Stimulated activated effector memory CD8-positive, alpha-beta T cell treated with anti-CD3 and anti-CD28 coated beads, Interleukin-12 subunit alpha, Interleukin-12 subunit beta, amount 100 ng/mL, for 72 hours (primary cell): Measurements from ENCODE around the gene RBM20.
"Not testable (repeated sequence)": the region's sequence is repeated elsewhere in the genome, so short reads cannot be mapped to it uniquely, and the experiment has no call there.

Source experiments
- ATAC-seq: fragments of 150-1000 bp; cut with Tn5 transposase; 2 replicates; pipeline ENCODE4 v1.10.0; 2021
- DNase-seq, 2 donors: peaks; one replicate each; pipeline ENCODE4 v3.0.0; 2021 to 2022; ENCODE audit warnings: low spot score in 2 of 2
- H3K27ac Mint-ChIP-seq: one replicate; pipeline ENCODE4 v1.8.0; 2022; ENCODE audit warnings: mild to moderate bottlenecking, mixed read lengths
- H3K36me3 Mint-ChIP-seq: one replicate; pipeline ENCODE4 v1.8.0; 2022; ENCODE audit warnings: mild to moderate bottlenecking, mixed read lengths
- H3K4me1 Mint-ChIP-seq: one replicate; pipeline ENCODE4 v1.8.0; 2022; ENCODE audit warnings: mixed read lengths
- H3K4me3 Mint-ChIP-seq: one replicate; pipeline ENCODE4 v1.8.0; 2022; ENCODE audit warnings: mild to moderate bottlenecking, mixed read lengths
- H3K9me3 Mint-ChIP-seq: one replicate; pipeline ENCODE4 v1.8.0; 2022; ENCODE audit warnings: mixed read lengths

RBM20 gene

DNA sequence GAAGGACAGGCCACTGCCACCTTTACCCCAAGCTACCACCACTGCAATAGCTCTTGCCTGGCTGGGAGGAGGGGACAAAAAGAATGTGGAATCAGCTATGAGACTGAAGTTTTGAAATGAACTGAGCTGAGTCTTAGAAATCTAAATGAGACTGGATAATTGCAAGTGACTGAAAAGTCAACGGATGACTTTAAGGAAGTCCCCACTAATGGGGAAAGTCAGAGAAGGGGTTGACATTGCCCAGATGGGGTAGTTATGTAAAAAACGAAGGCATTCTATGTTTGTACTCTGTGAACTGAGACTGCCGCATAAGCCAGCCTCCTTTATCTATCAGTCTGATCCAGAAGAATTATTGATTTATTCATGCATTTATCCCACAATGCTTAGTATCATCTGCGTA lies 67.2 kb downstream of the RBM20 start:
- no peak overlapping the region for H3K27ac Mint-ChIP-seq
- no peaks in the 10 kb centered on the region for H3K9me3 Mint-ChIP-seq
- peak; percentile 47 for ATAC-seq
- peak in 1 of 2 donors; percentile 12 for DNase-seq
- H3K4me1 Mint-ChIP-seq, result no peaks in the 10 kb centered on the region
- no peaks in the 10 kb centered on the region for H3K36me3 Mint-ChIP-seq
- no peak overlapping the region for H3K4me3 Mint-ChIP-seq

DNA sequence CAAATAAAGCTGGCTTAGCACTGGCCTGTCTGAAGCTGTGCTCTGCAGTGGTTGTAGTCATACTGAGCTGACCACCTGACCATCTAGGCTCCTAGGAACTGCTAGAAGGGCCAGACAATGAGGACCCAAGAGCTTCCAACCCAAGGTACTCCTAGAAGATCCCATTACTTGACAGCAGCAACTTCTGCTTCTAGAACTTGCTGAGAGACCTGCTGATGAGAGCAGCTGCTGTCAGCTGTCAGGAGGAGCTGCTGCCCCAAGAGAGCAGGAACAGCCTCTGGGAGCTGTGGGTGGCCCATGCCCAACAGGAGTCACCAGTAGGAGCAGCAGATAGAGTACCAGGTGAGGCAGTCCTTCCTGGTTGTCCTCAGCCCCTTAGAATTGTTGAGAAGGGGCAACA lies 70.2 kb downstream of the RBM20 start:
- ATAC-seq (no peak), DNase-seq (no peak)
- H3K27ac Mint-ChIP-seq, result no peak overlapping the region
- H3K4me3 Mint-ChIP-seq, result no peak overlapping the region
- H3K36me3 Mint-ChIP-seq, result no peaks in the 10 kb centered on the region
- no peaks in the 10 kb centered on the region for H3K9me3 Mint-ChIP-seq
- H3K4me1 Mint-ChIP-seq, result no peaks in the 10 kb centered on the region

DNA sequence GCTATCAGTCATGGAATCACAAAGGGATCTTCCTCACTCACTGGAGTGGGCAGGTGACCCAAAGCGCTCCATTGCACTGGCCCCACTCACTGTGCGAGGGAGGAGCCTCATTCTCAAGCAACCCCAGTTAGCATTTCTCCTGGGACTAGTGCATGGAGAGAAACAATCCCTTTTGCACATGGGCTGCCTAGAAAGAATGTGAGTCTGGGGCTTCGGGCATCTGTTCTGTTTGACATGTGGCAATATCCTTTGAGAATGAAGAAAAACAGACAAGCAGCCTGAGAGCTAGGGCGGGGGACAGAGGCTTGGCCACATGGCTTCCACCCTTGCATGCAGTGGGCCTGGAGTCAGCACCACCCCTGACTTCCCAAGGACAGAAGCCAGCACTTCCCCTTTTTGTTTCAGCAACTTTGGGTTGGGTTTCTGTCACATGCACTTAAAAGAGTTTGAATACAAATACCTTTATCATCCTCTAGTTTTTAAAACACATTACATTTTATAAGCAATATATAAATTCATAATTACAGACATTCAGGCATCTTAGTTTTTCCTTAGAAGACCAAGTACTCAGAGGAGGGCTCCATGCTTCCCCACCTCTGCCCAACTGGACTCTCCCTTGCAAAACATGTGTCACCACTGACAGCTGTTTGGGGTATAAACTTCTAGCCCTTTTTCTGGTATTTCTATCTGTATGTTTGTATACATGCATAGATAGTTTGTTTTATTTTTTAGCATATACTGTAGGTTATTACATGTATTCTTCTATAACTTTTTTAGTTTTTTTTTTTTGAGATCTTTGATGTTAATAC lies 73.8 kb downstream of the RBM20 start:
- Mint-ChIP-seq H3K4me1 (no peaks in the 10 kb centered on the region), H3K9me3 (no peaks in the 10 kb centered on the region), H3K27ac (no peak overlapping the region), H3K4me3 (no peak overlapping the region), H3K36me3 (no peaks in the 10 kb centered on the region)
- no peak for ATAC-seq
- no peak for DNase-seq

DNA sequence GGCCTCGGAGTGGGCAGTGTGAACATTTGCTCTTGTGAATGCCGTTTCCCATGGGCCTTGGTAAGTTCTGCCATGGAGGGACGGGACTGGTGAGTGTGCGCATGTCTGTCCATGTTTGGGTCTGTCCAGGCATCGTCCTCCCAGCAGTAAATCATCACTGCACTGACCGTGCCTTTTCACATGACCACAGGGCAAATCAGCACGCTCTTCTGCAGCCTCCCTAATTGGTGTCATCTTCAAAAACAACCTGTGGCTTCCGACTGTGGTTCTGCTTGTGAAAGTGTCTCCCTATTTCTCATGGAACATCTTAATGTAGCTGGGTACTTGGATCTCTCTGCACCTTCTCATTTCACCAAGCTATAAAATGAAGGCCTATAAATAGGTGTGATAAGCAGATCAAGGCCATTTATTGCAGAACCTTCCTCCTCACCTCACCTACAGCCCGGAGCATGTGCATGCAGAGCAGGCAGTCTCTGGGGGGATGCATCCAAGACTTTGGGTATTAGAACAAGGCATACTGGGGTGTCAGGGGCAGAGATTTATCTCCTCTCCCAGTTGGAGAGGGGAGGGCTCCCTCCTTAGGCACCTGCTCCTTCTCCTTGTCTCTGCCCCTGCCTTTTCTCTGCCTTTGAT lies 77.4 kb downstream of the RBM20 start:
- no peak overlapping the region for H3K27ac Mint-ChIP-seq
- no peaks in the 10 kb centered on the region for H3K9me3 Mint-ChIP-seq
- H3K36me3 Mint-ChIP-seq, result no peaks in the 10 kb centered on the region
- H3K4me1 Mint-ChIP-seq, result peaks cover 17% of the 10 kb centered on the region
- H3K4me3 Mint-ChIP-seq, result no peak overlapping the region
- ATAC-seq, result no peak
- DNase-seq, result no peak

DNA sequence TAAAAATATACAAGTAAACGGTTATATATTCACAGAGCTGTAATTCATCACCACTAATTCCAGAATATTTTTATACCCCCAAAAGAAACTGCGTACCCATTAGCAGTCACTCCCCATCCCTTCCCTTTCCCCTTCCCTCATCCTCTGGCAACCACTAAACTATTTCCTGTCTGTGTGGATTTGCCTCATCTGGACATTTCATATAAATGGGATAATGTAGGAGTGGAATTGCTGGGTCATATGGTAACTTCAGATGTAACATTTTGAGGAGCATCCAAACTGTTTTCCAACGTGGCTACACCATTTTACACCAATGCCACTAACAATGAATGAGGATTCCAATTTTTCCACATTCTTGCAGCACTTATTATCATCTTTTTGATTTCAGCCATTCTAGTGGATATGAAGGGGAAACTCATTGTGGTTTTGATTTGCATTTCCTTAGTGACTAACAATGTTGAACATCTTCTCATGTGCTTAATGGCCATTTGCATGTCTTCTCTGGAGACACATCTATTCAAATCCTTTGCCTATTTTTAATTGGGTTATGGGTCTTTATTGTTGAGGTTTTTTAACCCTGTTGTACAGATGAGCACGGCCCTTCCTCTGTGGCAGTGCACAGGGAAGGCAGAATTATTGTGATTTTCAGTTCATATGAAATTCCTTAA lies 79.2 kb downstream of the RBM20 start:
- H3K27ac Mint-ChIP-seq, result no peak overlapping the region
- DNase-seq (no peak), ATAC-seq (peak; percentile 44)
- no peaks in the 10 kb centered on the region for H3K36me3 Mint-ChIP-seq
- no peaks in the 10 kb centered on the region for H3K9me3 Mint-ChIP-seq
- H3K4me3 Mint-ChIP-seq, result no peak overlapping the region
- peaks cover 17% of the 10 kb centered on the region for H3K4me1 Mint-ChIP-seq

DNA sequence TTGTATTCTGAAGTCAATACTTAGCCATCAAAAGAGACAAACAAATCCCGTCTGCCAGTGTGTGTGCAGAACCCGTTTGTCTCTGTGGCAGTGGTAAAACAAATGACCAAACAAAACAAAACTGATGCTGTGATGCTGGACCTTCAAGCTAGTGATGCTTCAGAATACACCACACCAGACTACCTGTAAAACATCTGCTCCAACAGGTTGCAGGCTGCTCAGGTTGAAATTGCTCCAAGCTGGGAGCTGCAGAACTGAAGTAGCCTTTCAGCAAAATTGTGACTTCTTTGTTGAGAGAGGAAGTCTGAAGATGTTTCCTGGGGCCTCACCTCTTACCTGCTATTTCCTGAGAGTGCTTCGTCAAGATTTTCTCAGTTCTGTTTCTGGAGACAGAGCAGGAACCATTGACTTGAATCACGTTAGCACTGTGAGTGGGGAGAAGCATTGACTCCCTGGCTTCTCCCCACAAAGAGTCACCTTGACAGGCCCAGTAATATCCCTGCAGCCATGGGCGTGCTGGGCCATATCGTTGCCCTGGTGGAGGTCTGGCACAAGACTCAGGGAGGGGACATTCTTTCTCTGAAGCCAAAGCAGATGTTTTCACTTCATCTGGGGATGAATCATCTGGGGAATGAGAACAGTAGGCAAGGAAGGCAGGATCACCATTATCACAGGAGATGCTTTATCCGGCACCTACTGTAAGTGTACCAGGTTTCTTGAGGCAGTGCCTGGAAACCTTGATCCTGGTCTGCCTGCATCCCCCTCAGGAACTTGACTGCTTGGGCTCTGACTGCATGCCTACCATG lies 80.2 kb downstream of the RBM20 start:
- Mint-ChIP-seq H3K27ac (no peak overlapping the region), H3K4me1 (peaks cover 17% of the 10 kb centered on the region), H3K36me3 (no peaks in the 10 kb centered on the region), H3K9me3 (no peaks in the 10 kb centered on the region), H3K4me3 (no peak overlapping the region)
- ATAC-seq (peak; percentile 75), DNase-seq (no peak)

DNA sequence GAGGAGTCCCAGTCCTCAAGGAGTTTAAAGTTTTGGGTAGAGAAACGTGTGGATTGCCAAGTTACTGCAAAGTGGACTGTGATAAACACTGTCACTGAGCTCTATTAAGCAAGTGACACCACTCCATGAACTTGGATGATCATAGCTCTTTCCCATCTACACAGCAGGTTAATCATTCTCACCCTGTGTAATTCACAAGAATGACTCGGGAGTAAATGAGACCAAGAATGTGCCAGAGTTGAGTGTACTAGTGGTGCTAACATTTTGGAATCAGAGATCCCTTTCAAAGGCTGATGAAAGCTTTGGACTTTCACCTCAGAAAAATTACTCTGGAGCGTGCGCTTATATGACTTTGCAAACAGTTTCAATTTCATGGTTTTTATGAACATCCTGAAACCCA lies 80.8 kb downstream of the RBM20 start:
- Mint-ChIP-seq H3K36me3 (no peaks in the 10 kb centered on the region), H3K9me3 (no peaks in the 10 kb centered on the region), H3K4me3 (no peak overlapping the region), H3K4me1 (peaks cover 17% of the 10 kb centered on the region), H3K27ac (no peak overlapping the region)
- ATAC-seq, result peak; percentile 39
- DNase-seq, result no peak

DNA sequence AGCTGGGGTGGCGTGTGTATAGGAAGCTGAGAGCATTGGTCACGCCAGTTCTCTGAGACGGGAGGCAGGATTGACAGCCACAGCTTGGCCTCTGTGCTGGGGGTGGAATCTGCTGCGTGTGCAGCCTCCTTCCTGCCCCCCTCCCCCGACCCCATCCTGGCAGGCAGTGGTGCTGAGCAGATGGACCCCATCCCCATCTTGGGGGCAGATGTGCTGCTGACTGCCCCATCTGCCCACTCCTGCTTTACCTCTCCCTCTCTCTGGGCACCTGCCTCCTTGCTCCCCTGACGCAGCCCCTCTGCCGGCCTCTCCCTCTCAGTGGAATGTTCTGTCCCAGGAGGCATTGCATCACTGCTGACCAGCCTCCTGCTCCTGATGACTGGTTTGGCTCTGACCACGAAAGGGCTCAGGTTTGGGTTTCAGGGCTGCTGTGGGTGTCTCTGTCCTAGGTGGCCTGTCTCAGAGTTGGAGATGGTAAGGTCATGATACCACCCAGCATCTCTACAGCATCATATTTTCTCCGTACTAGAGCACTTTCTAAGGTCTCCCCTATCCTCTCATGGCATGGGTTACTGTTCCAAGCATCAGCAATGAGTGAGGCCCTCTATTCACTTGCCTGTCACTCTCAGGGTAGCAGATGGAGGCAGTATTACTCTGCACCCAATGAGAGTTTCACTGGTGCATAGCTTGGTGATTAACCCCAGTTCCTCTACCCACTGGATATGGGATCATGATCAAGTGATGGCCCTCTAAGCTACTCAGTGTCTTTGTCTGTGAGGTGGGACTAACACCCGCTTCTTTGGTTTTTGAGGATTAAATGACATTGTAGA lies 81.9 kb downstream of the RBM20 start:
- Mint-ChIP-seq H3K4me3 (no peak overlapping the region), H3K36me3 (no peaks in the 10 kb centered on the region), H3K4me1 (peaks cover 17% of the 10 kb centered on the region), H3K9me3 (no peaks in the 10 kb centered on the region), H3K27ac (no peak overlapping the region)
- DNase-seq (no peak), ATAC-seq (peak; percentile 27)

DNA sequence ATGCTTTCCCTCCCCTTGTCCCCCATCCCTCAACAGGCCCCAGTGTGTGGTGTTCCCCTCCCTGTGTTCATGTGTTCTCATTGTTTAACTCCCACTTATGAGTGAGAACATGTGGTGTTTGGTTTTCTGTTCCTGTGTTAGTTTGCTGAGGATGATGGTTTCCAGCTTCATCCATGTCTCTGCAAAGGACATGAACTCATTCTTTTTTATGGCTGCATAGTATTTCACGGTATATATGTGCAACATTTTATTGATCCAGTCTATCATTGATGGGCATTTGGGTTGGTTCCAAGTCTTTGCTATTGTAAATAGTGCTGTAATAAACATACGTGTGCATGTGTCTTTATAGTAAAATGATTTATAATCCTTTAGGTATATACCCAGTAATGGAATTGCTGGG lies 83.6 kb downstream of the RBM20 start:
- H3K27ac Mint-ChIP-seq, H3K4me3 Mint-ChIP-seq, H3K9me3 Mint-ChIP-seq, DNase-seq, H3K36me3 Mint-ChIP-seq, ATAC-seq: not testable (repeated sequence)
- H3K4me1 Mint-ChIP-seq, result peaks cover 17% of the 10 kb centered on the region

DNA sequence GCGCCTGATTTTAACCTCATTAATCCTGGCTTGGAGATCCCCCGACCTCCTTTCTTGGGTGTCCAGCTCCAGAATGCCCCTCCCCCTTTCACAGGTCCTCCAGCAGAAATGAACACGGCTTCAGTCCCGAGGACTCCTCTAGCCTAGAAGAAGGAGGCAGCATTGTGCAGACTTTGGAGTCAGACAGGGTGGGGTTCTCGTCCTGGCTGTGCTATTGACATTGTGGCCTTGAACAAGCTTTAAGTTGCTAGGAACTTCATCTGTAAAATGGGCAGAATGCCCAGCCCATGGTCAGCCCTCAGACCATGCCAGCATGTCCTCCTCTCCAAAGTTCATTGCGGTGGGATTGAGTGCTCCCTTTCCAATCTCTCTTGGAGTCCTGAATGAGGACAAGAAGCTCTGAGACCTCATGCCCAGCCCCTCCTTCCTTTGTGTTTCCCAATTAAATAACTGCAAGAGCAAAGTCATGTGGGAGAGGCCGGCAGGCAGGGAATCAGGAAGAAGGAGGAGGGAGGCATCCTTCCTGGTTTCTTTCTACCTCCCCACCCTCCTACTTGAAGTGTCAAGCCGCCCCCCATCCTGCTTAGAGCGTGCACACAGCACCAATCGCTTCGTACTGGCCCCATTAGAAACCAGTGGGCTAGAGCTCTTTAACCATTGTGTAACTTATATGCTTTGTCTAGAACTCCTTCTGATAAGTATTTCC lies 86.4 kb downstream of the RBM20 start:
- Mint-ChIP-seq H3K36me3 (no peaks in the 10 kb centered on the region), H3K9me3 (no peaks in the 10 kb centered on the region), H3K4me1 (peaks cover 7% of the 10 kb centered on the region), H3K27ac (no peak overlapping the region), H3K4me3 (no peak overlapping the region)
- DNase-seq (no peak), ATAC-seq (no peak)

DNA sequence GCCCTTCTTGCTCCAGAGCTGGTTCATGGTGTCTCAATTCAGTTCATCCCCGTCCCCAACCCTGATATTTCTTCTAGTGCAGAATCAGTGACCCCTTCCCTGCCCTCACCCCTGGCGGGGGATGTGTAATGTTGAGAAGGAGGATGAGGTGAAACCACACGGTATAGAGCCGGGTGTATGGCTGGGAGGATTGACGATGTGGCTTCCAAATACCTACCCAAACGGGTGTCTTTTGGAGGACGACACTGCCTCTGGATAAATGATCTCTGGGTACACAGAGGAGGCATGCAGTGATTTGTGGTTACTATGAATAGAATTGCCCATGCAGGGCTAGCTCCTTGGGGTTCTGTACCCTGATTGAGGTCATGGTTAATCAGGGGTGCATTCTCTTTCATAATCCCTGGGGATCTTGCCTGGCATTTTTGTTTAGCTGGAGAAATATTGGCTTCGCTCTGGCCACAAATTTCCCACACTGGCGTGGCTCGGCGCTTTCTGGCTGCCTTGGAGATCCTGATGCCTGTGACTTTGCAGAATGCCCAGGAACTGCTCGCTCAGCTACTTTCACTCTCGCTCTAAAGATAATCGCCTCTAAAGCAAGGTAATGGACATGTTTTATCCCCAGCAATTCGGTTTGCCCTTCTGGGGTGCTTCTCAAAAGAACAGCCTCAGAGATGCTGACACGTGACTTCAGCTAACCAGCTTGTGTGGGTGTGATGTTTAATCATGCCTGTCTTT lies 89.2 kb downstream of the RBM20 start:
- H3K36me3 Mint-ChIP-seq, result no peaks in the 10 kb centered on the region
- no peak overlapping the region for H3K27ac Mint-ChIP-seq
- DNase-seq (no peak), ATAC-seq (no peak)
- peaks cover 7% of the 10 kb centered on the region for H3K4me1 Mint-ChIP-seq
- peak overlapping the region; percentile 29 for H3K4me3 Mint-ChIP-seq
- no peaks in the 10 kb centered on the region for H3K9me3 Mint-ChIP-seq

DNA sequence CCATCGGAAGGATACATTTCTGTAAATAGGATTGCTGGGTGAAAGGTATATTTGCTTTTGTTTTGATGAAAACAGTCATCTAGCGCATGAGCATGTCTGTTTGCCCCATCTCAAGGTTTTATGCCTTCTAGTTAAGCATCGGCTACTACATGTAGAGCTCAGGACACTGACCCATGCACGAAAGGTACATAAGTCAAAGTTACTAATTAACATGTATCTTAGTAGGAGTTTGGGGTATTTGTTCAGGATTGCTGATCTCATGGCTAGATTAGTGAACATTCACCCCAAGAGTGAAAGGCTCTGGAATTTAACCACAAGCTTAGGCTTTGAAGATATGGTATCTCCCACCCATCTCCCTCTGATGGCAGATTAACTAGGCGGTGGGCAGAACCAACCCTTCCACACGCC lies 91.5 kb downstream of the RBM20 start:
- no peaks in the 10 kb centered on the region for H3K36me3 Mint-ChIP-seq
- H3K9me3 Mint-ChIP-seq, result no peaks in the 10 kb centered on the region
- no peak overlapping the region for H3K27ac Mint-ChIP-seq
- ATAC-seq (no peak), DNase-seq (no peak)
- H3K4me3 Mint-ChIP-seq, result no peak overlapping the region
- peaks cover 15% of the 10 kb centered on the region for H3K4me1 Mint-ChIP-seq

DNA sequence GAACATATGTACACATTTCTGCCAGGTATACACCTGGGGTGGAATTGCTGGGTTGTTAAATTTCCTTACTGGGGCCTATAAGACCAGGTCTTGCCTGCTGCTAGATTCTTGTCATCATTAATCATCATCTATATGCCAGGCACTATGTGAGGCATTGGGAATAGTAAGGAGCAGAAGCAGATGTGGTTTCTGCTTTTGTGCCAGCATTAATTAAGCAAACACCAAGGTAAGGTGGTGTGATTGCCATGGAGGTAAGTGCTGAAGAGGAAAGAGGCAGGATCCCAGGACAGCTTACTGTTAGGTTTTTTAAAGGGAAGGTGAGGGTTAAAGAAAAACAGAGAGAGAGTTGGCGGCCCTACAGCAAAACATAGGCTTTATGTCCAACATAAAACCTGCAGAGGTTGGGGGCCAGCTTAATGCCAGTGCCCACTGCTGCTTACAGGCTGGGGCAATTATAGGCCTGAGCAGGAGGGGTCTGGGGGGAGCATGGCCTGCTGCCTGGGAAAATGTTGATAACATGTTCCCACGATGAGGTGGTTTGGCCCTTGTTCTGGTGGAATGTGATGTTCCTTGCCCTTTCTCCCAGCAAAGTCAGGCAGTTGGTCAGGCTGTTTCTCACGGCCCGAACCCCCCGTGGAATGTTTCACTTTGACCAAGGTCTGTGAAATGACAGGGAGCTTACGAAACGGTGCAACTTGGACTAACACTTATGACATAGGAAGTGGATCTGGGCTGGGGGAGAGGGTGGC lies 93.9 kb downstream of the RBM20 start:
- Mint-ChIP-seq H3K4me3 (no peak overlapping the region), H3K9me3 (no peaks in the 10 kb centered on the region), H3K4me1 (peaks cover 23% of the 10 kb centered on the region), H3K27ac (no peak overlapping the region), H3K36me3 (no peaks in the 10 kb centered on the region)
- DNase-seq, result no peak
- ATAC-seq, result no peak
